Activated T-cell treated with anti-CD3 and anti-CD28 coated beads, Interleukin-2, amount 50 U/mL, for 1 hour (primary cell): ENCODE measurements around the gene TMPRSS7.
A peak's percentile ranks its signal among the peaks of the same experiment; 100 is the strongest.

Source experiments
- DNase-seq: peaks from one replicate; pipeline ENCODE4 v3.0.0-alpha.2; 2020

TMPRSS7 gene

GRCh38 chr3:112104774-112105173 lies 70.2 kb downstream of the TMPRSS7 start:
- DNase-seq = no peak

GRCh38 chr3:112109322-112109721 lies 74.8 kb downstream of the TMPRSS7 start:
- DNase-seq = no peak

DNA sequence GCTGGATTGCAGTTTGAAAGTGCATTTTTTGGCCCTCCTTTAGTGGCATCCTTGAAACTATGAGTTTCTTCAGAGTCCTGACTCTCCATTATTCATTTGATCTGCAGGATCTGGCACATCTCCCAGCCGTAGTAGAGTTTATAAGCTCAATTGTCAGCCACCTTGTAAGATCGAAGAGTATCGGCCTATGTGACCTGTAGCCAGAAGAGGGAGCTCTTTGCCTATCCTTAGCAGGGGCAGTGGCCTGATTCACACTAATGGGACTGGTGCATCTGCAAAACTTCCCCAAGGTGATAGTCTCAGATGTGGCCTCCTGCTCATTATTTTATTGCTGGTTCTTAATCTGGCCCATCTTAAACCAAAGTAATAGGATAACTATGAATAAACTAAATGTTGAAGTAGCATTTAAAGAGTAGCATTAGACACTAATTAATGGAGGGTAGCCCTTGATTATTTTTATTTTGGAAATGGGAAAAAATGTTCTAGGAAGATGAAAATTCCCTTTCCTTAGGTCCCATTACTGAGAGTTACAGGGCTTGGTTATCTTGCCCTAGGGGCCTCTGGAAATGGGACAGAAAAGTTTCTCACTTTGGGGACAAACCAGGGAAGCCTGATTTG lies 77.4 kb downstream of the TMPRSS7 start:
- peak; percentile 49 for DNase-seq

GRCh38 chr3:112114576-112115160 lies 80.1 kb downstream of the TMPRSS7 start:
- no peak for DNase-seq

GRCh38 chr3:112115161-112115739 lies 80.7 kb downstream of the TMPRSS7 start:
- DNase-seq = no peak

- DNase-seq = no peak
These were observed 81.4 kb downstream of the TMPRSS7 start for GRCh38 chr3:112115806-112116383.

GRCh38 chr3:112116748-112117186 lies 82.2 kb downstream of the TMPRSS7 start:
- DNase-seq = no peak

DNA sequence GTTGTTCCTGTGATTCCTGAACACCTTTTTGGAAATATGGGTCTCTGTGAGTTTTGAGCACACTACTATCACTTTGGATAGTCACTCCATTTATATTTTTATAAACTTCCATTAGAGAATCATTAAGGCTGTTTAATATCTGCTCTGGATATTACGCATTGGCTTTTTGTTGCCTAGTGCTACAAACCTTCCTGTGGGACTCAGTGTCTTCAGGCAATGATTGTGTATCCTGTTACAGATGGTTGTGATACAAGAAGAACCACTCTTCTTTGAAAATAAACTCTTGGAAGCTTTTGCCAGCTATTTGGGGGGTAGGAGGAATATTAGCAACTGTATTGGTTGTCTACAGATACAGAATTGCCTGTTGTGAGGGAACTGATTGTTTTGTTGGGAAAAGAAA lies 82.9 kb downstream of the TMPRSS7 start:
- DNase-seq = no peak

DNA sequence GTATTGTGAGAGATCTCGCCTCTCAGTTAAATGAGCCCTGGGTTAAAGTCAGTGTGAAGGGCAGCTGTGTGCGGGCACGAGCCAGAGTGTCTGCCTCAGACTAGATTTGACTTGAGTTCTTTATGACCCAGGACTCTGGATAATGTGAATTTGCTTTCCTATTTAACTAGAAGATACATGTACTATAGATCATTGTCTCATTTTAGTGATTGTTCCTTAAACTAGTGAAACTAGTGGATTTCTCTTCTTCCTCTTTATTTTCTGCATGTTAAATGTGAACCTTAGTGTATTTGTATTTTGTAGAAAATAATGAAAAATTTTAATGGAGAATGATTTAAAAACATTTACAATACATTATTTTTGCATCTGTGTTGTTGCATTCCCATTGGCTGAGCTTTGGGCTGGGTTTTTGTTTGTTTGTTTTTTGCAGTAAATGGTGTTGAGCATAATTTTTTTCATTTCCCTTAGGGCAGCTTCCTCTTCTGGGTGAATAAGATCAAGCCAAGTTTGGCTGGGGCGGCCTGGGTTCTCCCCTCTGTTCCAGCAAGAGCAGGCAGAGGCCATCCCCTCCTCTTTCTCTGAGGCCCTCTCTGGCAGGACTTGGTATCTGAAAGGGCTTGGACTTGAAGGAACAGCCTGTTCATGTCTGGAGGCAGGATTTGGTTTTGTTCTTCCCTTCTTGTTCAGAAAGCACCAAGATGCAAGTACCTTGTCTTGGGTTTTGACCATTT lies 83.5 kb downstream of the TMPRSS7 start:
- DNase-seq = no peak

GRCh38 chr3:112119962-112120836 lies 85.7 kb downstream of the TMPRSS7 start:
- DNase-seq = no peak

DNA sequence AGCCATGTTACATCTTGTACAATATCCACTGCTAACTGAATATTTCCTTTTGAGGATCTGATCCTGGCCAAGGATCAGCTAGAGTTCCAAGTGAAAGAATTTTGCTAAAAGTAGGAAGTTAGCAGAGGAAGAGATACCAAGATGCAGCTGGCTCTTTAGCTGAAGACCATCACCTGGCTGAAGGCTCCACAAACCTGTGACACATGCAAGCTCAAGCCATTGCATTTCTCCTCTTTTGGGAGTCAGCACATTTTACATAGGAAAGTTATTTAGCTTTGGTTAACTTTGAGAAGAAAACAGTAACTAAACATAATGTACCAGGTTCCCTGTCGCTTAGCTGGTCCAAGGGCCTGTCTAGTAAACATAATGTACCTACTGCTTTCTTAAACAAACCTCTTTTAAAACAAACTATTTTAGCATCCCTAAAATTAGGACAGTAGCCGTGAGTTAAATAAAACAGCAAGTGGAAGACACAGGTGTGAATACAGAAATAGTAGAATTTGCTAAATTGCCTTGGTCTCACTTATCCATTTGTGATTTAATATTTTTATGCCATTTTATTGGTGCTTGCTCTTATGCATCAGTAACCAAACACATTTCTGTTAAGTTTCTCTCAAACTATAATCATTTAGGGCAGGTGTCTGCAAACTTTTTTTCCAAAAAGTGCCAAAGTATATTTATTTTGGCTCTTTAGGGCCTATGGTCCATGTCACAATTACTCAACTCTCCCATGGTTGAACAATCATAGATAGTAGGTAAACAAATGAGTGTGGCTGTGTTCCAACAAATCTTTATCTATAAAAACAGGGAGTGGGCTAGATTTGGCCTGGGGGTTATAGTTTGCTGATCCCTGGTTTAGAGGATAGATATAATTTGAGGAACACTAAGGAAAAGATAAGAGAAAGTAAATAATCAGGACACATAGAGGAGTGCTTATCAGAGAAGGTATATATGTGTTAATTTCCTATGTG lies 87.3 kb downstream of the TMPRSS7 start:
- no peak for DNase-seq

DNA sequence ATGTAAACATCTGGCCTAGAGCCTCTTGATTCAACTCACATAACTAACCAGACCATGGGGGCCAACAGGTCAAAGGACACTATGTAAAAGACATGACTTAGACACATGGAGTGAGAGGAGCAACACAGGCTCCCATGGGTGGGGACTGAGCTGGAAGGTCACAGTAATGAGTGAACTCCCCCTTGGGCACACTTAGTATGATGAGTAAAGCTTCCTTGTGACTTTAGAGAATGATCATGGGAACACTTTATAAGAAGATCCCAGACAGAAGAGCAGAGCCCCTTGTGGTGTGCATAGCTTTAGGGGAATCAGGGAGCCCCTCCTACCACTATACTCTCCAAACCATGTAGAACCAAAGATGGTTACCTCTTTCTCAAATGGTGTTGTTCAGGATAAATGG lies 88.3 kb downstream of the TMPRSS7 start:
- DNase-seq = no peak

DNA sequence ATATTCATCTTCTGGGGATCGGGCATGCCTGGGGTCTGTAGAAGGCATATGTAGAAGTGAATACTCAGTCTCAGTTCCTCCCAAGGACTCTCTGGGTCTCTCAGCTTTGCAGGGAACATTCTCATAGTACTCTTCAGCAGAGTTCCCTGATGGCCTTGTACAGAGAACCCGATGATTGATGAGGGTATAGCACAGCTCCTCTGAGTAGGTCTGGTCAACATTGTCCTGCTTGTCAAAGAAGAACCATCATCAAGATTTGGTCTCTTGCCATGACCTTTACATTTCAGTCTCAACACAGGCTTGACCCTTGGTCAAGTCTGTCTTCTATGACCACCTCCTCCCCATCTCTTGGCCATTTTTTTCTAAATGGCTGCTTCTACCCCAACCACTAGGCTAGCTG lies 89.0 kb downstream of the TMPRSS7 start:
- no peak for DNase-seq

DNA sequence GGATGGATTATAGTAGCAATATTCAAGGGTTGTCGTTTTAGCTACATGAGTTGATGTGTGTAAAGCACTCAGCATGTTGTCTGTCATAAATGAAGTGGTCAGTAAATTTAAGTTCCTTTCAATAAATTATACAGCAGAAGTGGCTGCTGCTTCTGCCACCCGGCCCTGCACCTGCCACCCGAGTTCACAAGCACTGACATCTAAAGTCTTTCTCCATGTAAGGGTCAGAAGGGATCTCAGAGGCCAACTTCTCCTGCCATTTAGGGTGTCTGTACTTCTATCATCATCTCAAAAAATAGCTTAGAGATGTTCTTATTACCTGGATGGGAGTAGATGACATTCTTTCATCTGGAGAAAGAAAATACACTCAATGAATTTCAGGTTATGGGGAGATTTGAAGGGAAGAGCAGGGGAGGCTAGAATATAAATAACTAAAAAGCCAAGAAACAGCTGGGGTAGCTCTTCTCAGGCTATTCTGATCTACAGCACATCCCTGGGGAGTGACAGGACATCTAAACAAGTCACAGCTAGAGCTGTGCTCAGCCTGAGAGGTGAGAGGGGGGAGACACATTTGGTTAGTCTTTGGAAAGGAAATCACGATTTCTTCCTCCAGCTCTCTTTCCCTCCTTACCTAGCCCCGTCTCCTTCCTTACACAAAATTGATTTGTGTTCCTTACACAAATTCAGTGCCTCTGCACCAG lies 90.5 kb downstream of the TMPRSS7 start:
- no peak for DNase-seq

DNA sequence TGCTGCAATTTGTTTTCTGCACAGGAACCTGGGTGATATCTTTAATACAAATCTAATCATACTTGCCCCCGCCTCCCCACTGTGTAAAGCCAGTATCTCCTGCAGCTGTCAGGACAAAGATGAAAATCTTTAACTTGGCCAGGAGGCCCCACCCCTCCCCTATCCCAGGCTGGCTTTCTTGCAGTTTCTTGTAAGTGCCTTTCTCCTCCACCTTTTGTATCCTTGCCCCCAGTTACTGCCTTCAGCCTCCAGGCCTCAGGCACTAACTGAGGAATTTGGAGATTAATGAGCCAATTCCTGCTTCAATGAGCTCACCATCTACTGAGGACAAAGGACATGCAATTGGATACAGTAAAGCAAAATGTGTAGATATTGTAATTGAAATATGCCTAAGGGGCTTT lies 92.0 kb downstream of the TMPRSS7 start:
- DNase-seq = no peak

GRCh38 chr3:112127522-112128494 lies 93.3 kb downstream of the TMPRSS7 start:
- DNase-seq = no peak

DNA sequence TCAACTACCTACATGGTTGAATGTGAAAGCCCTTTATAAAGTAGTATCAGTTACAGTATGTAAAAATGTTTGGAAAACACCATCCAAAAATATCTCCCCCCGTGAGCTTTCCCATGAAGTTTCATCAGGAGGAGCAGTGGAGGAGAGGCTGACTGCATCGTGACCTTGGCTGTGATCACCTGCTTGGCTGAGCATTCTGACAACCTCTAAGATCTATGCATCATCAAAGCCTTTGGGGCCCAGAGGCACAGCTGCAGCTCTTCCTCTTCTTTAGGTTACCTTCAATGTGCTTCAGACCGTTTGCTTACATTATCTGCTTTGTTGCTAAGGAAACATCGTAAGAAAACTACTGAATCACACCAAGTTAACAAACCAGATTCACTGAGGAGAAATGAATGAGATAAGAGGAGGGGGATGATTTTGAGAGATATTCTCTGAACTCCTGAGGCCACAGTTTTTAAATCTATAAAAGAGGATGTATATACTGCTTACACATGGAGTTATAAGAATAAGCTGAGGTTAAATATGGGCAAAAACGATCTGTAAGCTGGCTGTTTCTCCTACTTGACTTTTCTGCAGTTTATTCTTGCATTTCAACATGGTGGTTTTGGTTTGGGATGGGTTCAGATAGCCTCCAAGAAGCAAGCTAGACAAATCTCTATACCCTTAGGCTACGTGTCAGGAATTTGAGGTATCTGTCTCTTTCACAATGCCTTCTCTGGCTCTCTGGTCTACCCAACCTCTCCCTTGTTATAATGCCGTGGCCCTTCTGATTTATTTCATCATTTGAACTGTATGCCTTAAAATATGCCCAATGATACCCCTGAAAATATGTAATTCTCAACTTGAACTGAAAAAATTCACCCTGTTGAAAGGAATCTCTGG lies 94.5 kb downstream of the TMPRSS7 start:
- DNase-seq = peak; percentile 54

GRCh38 chr3:112129925-112130637 lies 95.5 kb downstream of the TMPRSS7 start:
- no peak for DNase-seq
